ENCODE results near the gene EEF2.
A peak's percentile ranks its signal among the peaks of the same experiment; 100 is the strongest.
"Not testable (repeated sequence)": the region's sequence is repeated elsewhere in the genome, so short reads cannot be mapped to it uniquely, and the experiment has no call there.

Gene EEF2

DNA sequence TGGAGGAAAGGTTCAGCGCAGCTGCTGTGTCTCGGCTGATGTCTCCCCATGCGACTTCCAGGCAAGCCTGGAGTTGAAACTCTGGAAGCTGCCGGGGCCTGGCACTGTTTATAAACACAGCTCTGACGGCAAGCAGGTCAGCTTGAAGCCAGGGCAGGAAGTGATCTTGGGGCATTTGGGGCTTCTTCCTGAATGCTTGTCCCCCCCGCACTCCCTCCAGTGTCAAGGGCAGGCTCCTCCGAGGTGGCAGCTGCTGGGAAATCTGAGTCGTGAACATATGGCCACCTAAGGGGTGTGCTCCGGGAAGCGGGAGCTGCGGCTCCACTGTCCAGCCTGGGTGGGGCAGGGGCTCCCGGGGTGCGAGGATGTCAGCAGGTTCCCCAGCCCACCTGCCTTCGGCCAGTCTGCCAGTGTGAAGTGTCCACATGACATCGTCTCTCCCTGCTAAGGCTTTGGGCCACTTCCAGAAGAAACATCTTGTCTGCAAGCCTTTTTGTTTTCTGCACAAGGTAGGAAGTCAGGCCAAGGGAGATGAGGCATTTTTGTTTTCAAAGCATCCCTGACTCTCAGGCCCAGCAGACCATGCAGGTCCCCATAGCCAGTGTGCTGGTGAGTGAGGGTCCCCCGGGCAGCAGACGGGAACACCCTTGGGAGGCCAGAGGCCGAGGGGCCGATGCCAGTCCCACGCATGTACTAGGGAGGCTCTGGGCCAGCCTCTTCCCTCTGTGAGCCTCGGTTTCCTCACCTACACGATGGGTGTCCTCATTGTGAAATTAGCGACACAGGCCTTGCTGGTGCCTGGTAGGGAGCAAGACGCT is 24.9 kb upstream of the EEF2 start:
- no peak for DNase-seq (ENCODE audit: low read depth)
- H3K4me3 ChIP-seq (ENCODE audit: low read depth, low read length): no peak overlapping the region
- TF ChIP-seq, protein P1, sequence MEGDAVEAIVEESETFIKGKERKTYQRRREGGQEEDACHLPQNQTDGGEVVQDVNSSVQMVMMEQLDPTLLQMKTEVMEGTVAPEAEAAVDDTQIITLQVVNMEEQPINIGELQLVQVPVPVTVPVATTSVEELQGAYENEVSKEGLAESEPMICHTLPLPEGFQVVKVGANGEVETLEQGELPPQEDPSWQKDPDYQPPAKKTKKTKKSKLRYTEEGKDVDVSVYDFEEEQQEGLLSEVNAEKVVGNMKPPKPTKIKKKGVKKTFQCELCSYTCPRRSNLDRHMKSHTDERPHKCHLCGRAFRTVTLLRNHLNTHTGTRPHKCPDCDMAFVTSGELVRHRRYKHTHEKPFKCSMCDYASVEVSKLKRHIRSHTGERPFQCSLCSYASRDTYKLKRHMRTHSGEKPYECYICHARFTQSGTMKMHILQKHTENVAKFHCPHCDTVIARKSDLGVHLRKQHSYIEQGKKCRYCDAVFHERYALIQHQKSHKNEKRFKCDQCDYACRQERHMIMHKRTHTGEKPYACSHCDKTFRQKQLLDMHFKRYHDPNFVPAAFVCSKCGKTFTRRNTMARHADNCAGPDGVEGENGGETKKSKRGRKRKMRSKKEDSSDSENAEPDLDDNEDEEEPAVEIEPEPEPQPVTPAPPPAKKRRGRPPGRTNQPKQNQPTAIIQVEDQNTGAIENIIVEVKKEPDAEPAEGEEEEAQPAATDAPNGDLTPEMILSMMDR (IDR thresholded peaks at IDR 0.05; ENCODE audit: insufficient read depth, low read depth, low read length, missing control alignments): no peak

DNA sequence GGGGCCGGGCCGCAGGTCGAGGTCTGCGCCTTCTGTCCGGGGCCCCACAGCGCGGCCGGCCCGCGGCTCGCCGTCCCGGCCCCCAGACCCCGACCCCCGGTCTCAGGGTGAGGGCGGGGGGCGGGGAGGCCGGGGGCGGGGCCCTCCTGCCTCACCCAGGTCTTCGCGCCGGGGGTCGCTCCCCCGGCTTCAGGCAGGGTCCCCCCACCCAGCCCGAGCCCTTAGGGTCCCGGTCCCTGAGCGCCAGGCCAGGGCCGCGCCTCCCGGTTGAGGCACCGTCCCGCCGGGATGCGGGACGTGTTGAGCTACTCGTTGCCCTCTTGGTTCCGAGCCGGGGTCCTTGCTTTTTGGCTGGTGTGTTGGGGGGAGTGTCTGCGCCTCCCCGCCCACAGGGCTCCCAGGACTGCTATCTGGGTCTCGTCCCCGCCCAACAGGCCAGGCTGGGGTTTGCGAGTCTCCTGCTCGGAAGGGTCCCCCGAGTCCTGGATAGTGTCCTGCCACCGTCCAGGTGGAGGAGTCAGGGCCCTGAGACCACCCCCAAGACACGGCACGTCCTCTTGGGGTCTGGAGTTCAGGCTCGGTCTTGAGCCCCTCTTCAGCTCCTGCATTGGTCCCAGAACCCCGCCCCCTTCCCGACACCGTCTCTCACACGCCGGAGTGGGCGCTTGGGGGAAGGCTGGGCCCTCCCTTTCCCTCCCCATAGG is 22.7 kb upstream of the EEF2 start:
- H3K4me3 ChIP-seq (ENCODE audit: low read depth, low read length): peak overlapping the region; percentile 78
- TF ChIP-seq, protein P1 (IDR thresholded peaks at IDR 0.05; ENCODE audit: insufficient read depth, low read depth, low read length, missing control alignments): no peak
- DNase-seq (ENCODE audit: low read depth): no peak

GRCh38 chr19:4007021-4007835 is 22.0 kb upstream of the EEF2 start, which contains the start of gene PIAS4:
TSS of gene PIAS4 (plus strand) at chr19:4007736. CDS start at chr19:4007761, 25 bp downstream.
- TF ChIP-seq, protein P1 (IDR thresholded peaks at IDR 0.05; ENCODE audit: insufficient read depth, low read depth, low read length, missing control alignments): no peak
- DNase-seq (ENCODE audit: low read depth): peak; percentile 98
- H3K4me3 ChIP-seq (ENCODE audit: low read depth, low read length): peak within 1 kb of the TSS; percentile 92

- DNase-seq (ENCODE audit: low read depth); H3K4me3 ChIP-seq (ENCODE audit: low read depth, low read length): not testable (repeated sequence)
These were observed 20.2 kb upstream of the EEF2 start for GRCh38 chr19:4005436-4005835.

DNA sequence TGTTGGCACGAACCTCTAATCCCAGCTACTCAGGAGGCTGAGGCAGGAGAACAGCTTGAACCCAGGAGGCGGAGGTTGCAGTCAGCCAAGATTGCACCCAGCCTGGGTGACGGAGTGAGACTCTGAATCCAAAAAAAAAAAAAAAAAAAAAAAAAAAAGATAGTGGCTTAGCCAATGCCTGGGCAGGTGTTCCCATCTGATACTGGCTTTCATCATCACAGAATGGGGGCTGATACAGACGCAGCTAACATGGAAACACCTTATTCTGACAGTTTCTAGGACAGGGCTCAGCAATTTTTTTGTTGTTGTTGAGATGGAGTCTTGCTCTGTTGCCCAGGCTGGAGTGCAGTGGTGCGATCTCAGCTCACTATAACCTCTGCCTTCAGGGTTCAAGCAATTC is 15.5 kb upstream of the EEF2 start:
- DNase-seq (ENCODE audit: low read depth); H3K4me3 ChIP-seq (ENCODE audit: low read depth, low read length): not testable (repeated sequence)

DNA sequence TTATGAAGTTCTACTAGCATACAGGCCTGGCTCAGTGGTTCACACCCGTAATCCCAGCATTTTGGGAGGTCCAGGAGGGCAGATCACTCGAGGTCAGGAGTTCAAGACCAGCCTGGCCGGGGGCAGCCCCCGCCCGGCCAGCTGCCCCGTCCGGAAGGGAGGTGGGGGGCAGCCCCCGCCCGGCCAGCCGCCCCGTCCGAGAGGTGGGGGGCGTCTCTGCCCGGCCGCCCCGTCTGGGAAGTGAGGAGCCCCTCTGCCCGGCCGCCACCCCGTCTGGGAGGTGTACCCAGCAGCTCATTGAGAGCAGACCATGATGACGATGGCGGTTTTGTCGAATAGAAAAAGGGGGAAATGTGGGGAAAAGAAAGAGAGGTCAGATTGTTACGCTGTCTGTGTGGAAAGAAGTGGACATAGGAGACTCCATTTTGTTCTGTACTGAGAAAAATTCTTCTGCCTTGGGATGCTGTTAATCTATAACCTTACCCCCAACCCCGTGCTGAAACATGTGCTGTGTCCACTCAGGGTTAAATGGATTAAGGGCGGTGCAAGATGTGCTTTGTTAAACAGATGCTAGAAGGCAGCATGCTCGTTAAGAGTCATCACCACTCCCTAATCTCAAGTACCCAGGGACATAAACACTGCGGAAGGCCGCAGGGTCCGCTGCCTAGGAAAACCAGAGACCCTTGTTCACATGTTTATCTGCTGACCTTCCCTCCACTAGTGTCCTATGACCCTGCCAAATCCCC is 13.6 kb upstream of the EEF2 start:
- not testable (repeated sequence) for H3K4me3 ChIP-seq (ENCODE audit: low read depth, low read length); DNase-seq (ENCODE audit: low read depth)

DNA sequence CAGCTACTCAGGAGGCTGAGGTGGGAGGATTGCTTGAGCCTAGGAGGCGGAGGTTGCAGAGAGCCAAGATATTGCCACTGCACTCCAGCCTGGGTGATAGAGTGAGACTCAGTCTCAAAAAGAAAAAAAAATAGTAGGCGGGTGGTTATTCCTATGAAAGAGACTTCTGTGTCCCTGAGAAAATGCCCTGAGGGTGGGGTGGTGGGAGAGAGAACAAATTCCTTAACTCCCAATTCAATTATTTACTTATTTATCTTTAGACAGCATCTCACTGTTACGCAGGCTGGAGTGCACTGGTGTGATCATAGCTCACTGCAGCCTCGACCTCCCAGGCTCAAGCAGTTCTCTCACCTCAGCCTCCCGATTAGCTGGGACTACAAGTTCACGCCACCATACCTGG is 10.3 kb upstream of the EEF2 start:
- no peak overlapping the region for H3K4me3 ChIP-seq (ENCODE audit: low read depth, low read length)
- TF ChIP-seq, protein P1 (IDR thresholded peaks at IDR 0.05; ENCODE audit: insufficient read depth, low read depth, low read length, missing control alignments): no peak
- no peak for DNase-seq (ENCODE audit: low read depth)

DNA sequence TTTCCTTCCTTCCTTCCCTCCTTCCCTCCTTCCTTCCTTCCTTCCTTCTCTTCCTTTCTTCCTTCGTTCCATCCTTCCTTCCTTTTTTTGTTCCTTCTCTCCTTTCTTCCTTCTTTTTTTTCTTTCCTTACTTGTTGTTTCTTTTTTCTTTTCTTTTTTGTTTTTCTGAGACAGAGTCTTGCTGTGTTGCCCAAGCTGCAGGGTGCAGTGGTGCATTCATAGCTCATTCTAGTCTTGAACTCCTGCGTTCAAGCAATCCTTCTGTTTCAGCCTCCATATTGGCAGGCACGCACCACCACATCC is 5.5 kb upstream of the EEF2 start:
- TF ChIP-seq, protein P1 (IDR thresholded peaks at IDR 0.05; ENCODE audit: insufficient read depth, low read depth, low read length, missing control alignments): no peak
- no peak overlapping the region for H3K4me3 ChIP-seq (ENCODE audit: low read depth, low read length)
- no peak for DNase-seq (ENCODE audit: low read depth)
